Endothelial cell (in vitro differentiated cells): ENCODE data around the gene TDRD5. TPM values are rescaled to one million over a fixed set of nuclear protein-coding genes. Genes with fewer than 3 reads are reported as not detected.

Experiments
- DNase-seq: peaks from one replicate; pipeline ENCODE4 v3.0.0; 2021; ENCODE audit warnings: low spot score
- H3K27ac Mint-ChIP-seq: one replicate; pipeline ENCODE4 v1.8.0; 2021; ENCODE audit warnings: mixed read lengths, inconsistent platforms; ENCODE audit not compliant: unreplicated experiment
- H3K27me3 Mint-ChIP-seq: one replicate; pipeline ENCODE4 v1.8.0; 2021; ENCODE audit warnings: mild to moderate bottlenecking, moderate library complexity, mixed read lengths, inconsistent platforms; ENCODE audit not compliant: unreplicated experiment
- H3K36me3 Mint-ChIP-seq: one replicate; pipeline ENCODE4 v1.8.0; 2021; ENCODE audit warnings: mild to moderate bottlenecking, low read depth, mixed read lengths, inconsistent platforms; ENCODE audit not compliant: unreplicated experiment
- H3K4me1 Mint-ChIP-seq: one replicate; pipeline ENCODE4 v1.8.0; 2021; ENCODE audit warnings: mild to moderate bottlenecking, mixed read lengths, inconsistent platforms; ENCODE audit not compliant: unreplicated experiment
- H3K4me3 Mint-ChIP-seq: one replicate; pipeline ENCODE4 v1.8.0; 2021; ENCODE audit warnings: mild to moderate bottlenecking, mixed read lengths, inconsistent platforms; ENCODE audit not compliant: unreplicated experiment
- H3K9me3 Mint-ChIP-seq: one replicate; pipeline ENCODE4 v1.8.0; 2021; ENCODE audit warnings: mixed read lengths, inconsistent platforms; ENCODE audit not compliant: unreplicated experiment
- total RNA-seq: library from RNA; stranded (reverse); fragmentation: NEBNext Ultra II Directional; extraction: Animal tissue kit (Norgen Biotek cat#: 25700); gene quantifications from one replicate; pipeline ENCODE4 v1.2.1, GENCODE V29; 2021; ENCODE audit not compliant: unreplicated experiment
- TF ChIP-seq, protein P1 (sequence below): fragments of 200-600 bp; sonication (generic); IDR thresholded peaks from one replicate; pipeline ENCODE4 v1.5.0; 2021; ENCODE audit warnings: antibody characterized with exemption; ENCODE audit not compliant: unreplicated experiment

The TDRD5 gene
- total RNA-seq, 1 donor from 2014 or later = not detected

DNA sequence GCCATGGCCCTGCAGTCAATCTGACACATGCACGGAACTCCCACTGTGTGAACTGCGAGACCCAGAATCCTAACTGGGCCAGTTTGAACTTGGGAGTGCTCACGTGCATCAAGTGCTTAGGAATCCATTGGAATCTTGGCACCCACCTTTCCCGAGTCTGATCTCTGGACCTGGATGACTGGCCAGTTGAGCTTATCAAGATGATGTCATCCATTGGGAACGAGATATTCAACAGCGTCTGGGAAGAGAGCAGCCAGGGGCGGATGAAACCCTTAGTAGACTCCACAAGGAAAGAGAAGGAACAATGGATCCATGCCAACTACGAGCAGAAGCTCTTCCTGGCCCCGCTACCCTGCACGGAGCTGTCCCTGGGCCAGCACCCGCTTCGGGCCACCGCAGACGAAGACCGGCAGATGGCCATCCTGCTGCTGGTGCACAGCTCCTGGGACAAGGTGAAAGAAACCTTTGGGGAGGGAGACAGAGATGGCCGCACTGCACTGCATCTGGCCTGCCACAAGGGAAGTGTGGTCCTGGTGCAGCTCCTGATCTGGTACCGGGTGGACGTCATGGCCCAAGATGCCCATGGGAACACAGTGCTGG, 3.1 kb upstream of the TDRD5 start:
- no peaks in the 10 kb centered on the region for H3K4me1 Mint-ChIP-seq
- no peaks in the 10 kb centered on the region for H3K27me3 Mint-ChIP-seq
- TF ChIP-seq, protein P1, sequence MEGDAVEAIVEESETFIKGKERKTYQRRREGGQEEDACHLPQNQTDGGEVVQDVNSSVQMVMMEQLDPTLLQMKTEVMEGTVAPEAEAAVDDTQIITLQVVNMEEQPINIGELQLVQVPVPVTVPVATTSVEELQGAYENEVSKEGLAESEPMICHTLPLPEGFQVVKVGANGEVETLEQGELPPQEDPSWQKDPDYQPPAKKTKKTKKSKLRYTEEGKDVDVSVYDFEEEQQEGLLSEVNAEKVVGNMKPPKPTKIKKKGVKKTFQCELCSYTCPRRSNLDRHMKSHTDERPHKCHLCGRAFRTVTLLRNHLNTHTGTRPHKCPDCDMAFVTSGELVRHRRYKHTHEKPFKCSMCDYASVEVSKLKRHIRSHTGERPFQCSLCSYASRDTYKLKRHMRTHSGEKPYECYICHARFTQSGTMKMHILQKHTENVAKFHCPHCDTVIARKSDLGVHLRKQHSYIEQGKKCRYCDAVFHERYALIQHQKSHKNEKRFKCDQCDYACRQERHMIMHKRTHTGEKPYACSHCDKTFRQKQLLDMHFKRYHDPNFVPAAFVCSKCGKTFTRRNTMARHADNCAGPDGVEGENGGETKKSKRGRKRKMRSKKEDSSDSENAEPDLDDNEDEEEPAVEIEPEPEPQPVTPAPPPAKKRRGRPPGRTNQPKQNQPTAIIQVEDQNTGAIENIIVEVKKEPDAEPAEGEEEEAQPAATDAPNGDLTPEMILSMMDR = no peak
- no peaks in the 10 kb centered on the region for H3K36me3 Mint-ChIP-seq
- no peaks in the 10 kb centered on the region for H3K9me3 Mint-ChIP-seq
- H3K4me3 Mint-ChIP-seq = no peak overlapping the region
- no peak overlapping the region for H3K27ac Mint-ChIP-seq
- DNase-seq = no peak

DNA sequence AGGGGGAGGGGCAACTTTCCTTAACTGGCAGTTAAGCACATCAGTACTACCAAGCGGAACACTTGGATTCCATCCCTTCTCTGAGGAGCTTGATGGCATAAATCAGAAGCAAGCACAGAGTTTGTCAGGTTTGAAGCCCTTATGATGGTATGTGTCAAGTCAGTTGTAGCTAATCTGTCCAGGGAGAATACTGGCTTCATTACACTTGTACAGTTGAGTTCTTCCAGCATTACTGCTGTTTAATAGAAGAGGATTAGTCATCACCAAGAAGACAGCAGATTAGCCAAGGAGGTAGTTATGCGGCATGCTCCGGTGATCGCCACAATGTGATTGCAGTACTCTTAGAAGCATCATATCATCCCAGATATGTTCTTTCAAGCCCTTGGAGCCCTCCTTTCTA, 2.1 kb upstream of the TDRD5 start:
- TF ChIP-seq, protein P1 = no peak
- Mint-ChIP-seq H3K27ac (no peak overlapping the region), H3K4me3 (no peak overlapping the region), H3K36me3 (no peaks in the 10 kb centered on the region), H3K9me3 (no peaks in the 10 kb centered on the region), H3K4me1 (no peaks in the 10 kb centered on the region), H3K27me3 (no peaks in the 10 kb centered on the region)
- no peak for DNase-seq

DNA sequence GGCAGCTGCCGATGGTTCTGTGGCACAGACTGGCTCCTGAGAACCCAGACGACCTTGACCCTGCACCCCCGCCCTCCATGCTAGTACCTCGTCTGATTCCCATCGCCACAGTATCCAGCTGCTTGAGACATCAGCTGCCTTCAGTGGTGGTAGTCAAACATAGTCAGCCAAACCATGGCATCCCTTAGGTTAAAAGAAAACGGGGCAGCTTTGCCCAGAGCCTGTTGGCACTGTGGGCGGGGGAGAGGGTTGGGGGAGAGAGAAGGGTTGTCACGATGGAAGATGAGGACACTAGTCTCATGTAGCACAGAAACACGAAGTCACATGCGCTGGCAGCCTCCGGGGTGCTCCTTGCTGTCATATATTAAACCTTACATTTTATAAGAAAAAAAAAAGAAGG, 961 bp upstream of the TDRD5 start:
- Mint-ChIP-seq H3K9me3 (no peaks in the 10 kb centered on the region), H3K27ac (no peak overlapping the region), H3K27me3 (no peaks in the 10 kb centered on the region), H3K4me1 (no peaks in the 10 kb centered on the region), H3K4me3 (no peak overlapping the region), H3K36me3 (no peaks in the 10 kb centered on the region)
- TF ChIP-seq, protein P1 = no peak
- DNase-seq = no peak

DNA sequence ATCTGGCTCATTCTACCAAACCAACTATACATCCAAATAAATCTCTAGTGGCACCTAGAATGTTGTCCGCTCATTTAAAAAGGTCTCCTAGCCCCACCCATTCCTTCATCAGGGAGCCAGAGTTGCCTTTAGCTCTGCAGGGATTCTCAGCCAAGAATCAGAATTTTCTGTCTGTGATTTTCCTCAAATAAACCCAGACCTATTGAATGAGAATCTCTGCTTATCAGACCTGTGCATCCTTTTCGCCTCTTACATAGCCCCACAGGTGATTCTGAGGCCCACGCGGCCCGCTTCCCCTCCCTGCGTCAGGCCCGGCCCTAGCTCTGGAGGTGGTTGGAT, 410 bp upstream of the TDRD5 start:
- TF ChIP-seq, protein P1 = no peak
- Mint-ChIP-seq H3K27me3 (no peaks in the 10 kb centered on the region), H3K27ac (no peak overlapping the region), H3K4me3 (no peak overlapping the region), H3K4me1 (no peaks in the 10 kb centered on the region), H3K36me3 (no peaks in the 10 kb centered on the region), H3K9me3 (no peaks in the 10 kb centered on the region)
- no peak for DNase-seq

DNA sequence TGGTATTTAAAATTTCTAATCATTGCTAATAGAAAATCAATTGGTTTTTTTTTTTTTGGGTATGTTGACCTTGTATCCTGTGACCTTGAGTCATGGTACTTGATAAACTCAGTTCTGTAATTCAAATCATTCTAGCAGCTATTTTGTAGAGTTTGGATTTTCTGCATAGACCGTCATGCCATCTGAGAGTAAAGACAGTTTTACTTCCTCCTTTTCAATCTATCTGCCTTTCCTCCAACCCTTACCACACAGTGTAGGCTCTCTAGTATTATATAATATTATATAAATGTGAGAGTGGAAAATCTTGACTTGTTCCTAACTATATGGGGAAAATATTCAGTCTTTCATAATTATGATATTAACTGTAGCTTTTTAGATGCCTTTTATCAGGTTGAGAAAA, 7.0 kb downstream of the TDRD5 start:
- H3K27ac Mint-ChIP-seq = no peak overlapping the region
- H3K4me3 Mint-ChIP-seq = no peak overlapping the region
- H3K27me3 Mint-ChIP-seq = no peaks in the 10 kb centered on the region
- H3K4me1 Mint-ChIP-seq = no peaks in the 10 kb centered on the region
- H3K9me3 Mint-ChIP-seq = no peaks in the 10 kb centered on the region
- TF ChIP-seq, protein P1 = no peak
- no peak for DNase-seq
- H3K36me3 Mint-ChIP-seq = no peaks in the 10 kb centered on the region
